GM18870 (cell line): ENCODE data around the gene RPLP1.
"Not testable (repeated sequence)": the region's sequence is repeated elsewhere in the genome, so short reads cannot be mapped to it uniquely, and the experiment has no call there.

Source experiments
- ATAC-seq: cut with Tn5 transposase; IDR thresholded peaks from one replicate; pipeline ENCODE4 v1.9.1; 2021; ENCODE audit warnings: moderate library complexity; ENCODE audit not compliant: unreplicated experiment

The RPLP1 gene

GRCh38 chr15:69436951-69437350, 15.7 kb upstream of the RPLP1 start:
- no peak for ATAC-seq

DNA sequence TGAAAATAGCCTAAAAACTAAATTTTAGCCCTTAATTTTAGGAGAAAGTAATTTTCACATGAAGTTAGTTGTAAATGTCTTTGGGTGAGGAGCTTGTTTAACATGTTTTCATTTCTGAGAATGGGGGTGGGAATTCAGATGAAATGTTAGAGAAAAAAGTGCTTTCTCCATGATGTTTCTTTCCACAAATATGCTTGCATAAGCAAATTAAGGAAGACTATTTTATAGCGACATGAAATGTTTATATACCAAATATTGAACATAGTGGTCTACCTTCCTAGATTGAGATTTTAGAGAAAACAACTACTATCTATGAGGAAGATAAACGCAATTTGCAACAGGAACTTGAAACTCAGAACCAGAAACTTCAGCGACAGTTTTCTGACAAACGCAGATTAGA, 13.0 kb upstream of the RPLP1 start:
- ATAC-seq: no peak

GRCh38 chr15:69443032-69443611, 9.5 kb upstream of the RPLP1 start:
- no peak for ATAC-seq

- ATAC-seq: no peak
Measured at GRCh38 chr15:69444686-69445085, 7.9 kb upstream of the RPLP1 start.

GRCh38 chr15:69446953-69447352, 5.7 kb upstream of the RPLP1 start:
- ATAC-seq: no peak

GRCh38 chr15:69450221-69450620, 2.4 kb upstream of the RPLP1 start:
- ATAC-seq: not testable (repeated sequence)

DNA sequence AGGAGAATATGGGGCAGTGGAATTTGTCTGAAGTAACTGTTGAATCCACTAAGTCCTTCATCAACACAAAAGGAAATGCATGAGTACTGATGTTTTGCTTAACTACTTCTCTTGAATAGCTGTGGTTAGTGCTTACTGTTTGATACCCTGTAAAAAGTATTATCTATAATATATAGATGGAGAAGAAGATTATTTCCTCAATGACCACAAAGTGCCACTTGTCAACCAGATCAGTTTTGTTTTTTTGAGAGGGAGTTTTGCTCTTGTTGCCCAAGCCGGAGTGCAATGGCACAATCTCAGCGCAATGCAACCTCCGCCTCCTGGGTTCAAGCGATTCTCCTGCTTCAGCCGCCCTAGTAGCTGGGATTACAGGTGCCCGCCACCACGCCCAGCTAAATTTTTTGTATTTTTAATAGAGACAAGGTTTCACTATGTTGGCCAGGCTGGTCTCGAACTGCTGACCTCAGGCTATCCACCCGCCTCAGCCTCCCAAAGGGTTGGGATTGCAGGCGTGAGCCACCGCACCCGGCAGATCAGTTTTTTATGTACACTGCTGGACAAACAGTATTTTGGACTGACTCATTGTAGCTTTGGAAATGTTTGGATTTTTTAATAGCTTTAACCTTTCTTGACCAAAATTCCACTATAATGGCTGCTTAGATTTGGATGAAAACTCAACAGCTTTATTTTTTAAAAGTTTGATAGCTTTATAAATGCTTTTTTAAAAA, 1.5 kb upstream of the RPLP1 start:
- no peak for ATAC-seq

- peak; percentile 22 for ATAC-seq
Measured at GRCh38 chr15:69451951-69452691, 497 bp upstream of the RPLP1 start.

GRCh38 chr15:69454953-69455352, 2.3 kb downstream of the RPLP1 start:
- no peak for ATAC-seq

DNA sequence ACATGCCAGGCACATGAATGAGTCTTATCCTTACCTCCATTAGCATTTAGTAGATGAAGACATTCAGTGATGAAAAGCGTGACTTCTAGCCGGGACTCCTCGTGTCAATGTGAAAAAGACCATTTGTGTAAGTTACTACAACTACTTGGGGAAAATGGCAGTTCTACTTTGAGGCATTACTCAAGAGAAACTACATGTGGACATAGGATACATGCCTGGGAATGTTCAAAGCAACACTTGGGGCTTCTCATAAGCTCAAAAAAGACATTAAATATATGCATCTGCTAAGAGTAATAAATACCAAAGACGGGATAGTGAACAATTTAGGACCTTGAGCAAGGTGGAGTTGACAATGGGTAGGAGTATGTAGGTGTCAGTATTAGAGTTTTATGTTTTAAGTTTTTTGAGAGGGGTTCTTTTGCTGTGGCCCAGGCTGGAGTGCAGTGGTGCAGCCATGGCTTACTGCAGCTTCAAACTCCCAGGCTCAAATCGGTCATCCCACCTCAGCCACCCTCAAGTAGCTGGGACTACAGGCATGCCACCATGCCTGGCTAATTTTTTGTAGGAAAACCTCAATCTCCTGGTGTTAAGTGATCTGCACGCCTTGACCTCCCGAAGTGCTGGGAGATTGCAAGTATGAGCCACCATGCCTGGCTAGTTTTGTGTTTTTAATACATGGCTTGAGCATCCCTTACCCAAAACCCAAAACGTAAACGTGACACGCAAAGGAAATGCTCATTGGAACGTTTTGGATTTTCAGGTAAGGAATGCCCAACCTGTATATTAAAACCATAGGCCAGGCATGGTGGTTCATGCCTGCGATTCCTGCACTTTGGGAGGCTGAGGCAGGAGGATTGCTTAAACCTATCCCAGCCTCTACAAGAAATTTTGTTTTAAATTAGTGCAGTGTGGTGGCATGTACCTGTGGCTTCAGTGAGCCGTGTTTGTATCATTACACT, 3.9 kb downstream of the RPLP1 start:
- no peak for ATAC-seq

GRCh38 chr15:69457304-69458280, 5.0 kb downstream of the RPLP1 start:
- no peak for ATAC-seq

GRCh38 chr15:69459066-69459465, 6.4 kb downstream of the RPLP1 start:
- ATAC-seq: no peak

DNA sequence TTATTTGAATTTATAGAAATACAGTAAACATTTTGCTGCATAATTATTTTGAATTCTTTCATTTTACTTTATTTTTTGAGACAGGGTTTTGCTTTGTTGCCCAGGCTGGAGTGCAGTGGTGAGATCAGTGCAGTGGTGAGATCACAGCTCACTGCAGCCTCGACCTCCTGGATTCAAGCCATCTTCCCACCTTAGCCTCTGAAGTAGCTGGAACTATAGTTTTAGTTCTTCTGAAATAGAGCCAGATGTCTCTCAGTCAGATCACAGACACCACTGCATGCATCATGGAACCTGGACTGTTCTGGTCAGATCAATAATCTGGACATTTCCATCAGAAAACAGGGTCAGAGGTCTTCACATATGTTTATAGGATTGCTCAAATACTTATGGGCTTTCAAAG, 7.9 kb downstream of the RPLP1 start:
- no peak for ATAC-seq

DNA sequence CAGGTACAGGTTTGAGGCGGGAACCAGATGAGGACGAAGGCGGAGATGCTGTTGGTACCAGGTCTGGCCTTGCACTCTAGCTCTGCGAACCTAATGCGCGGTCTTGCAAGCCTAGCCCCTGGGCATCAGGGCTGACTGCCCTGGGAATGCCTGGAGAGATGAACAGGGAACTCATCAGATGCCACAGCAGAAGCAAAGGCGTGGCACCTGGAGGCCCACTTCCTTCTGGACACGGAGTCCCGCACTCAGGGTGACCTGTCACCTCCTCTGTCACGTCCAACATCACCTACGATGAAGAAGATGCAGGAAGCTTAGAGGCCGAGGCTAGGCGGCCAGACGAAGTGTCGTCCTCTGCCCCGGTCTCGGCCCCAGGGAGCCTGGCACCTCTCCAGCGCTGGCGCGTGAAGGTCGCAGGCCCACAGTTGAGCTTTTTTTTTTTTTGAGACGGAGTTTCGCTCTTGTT, 9.4 kb downstream of the RPLP1 start:
- peak; percentile 8 for ATAC-seq

DNA sequence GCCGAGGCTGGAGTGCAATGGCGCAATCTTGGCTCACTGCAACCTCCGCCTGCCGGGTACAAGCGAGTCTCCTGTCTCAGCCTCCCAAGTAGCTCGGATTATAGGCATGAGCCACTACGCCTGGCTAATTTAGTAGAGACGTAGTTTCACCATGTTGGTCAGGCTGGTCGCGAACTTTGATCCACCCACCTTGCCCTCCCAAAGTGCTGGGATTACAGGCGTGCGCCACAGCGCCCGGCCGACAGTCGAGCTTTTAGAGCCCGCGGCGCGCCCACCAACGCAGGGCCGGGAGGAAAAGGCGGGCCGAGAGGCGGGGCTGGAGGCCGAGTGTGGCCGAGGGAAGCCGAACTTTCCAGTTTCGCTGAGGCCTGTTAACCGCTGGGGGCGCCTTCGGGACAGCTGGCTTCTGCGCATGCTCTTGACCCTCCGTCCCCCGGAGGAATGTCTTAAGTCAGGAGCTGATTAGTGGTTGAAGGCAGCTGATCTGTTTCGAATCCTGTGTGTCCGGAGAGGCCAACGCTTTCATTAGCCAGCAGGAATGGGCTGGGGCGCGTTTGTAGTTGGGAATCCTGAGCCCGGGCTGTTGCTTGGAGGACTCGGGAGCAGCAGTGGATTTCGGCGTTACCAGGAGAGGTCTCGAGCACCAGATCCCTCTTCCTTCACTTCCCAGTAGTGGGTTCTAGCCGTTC, 10.0 kb downstream of the RPLP1 start:
- ATAC-seq: peak; percentile 58

GRCh38 chr15:69463182-69463756, 10.7 kb downstream of the RPLP1 start:
- ATAC-seq: no peak

DNA sequence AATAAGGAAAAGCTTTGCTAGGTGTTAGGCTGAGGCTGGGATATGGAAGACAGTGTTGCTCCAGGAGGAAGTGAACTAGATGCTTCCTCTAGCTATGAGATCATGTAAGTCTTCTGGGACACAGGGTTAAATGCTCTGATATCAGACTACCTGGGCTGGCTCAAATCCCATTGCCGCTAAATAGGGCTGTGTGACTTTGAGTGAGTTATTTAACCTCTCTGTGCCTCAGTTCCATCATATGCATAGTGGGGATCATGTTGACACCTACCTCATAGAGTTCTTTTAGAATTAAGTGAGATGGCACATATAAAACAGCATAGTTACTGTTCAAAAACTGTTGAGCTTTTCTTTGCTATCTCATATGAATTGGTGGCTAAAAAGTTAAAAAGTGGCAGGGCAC, 12.6 kb downstream of the RPLP1 start:
- ATAC-seq: no peak

- ATAC-seq: no peak
Measured at GRCh38 chr15:69466733-69467132, 14.1 kb downstream of the RPLP1 start.

GRCh38 chr15:69467636-69468035, 15.0 kb downstream of the RPLP1 start:
- ATAC-seq: no peak
